Measurements from ENCODE around the gene ABCG4.
"Not testable (repeated sequence)": the region's sequence is repeated elsewhere in the genome, so short reads cannot be mapped to it uniquely, and the experiment has no call there.

The ABCG4 gene

GRCh38 chr11:119149018-119149785 is at the start of gene ABCG4:
Gene ABCG4, plus strand, starts transcription at chr11:119149052. Its CDS starts 914 bp downstream, at chr11:119149966.
- DNase-seq = no peak

GRCh38 chr11:119099711-119100110 is 49.1 kb upstream of the ABCG4 start:
- DNase-seq = no peak

GRCh38 chr11:119100246-119100970 is 48.4 kb upstream of the ABCG4 start:
- no peak for DNase-seq

- DNase-seq = no peak
Observed at GRCh38 chr11:119100994-119101758, 47.7 kb upstream of the ABCG4 start.

GRCh38 chr11:119101759-119102423 is 47.0 kb upstream of the ABCG4 start, which contains the start of gene DPAGT1:
Gene DPAGT1, minus strand, starts transcription at chr11:119101853. Its CDS starts 198 bp downstream, at chr11:119101655.
- DNase-seq = peak; percentile 92

GRCh38 chr11:119103161-119103664 is 45.6 kb upstream of the ABCG4 start:
- not testable (repeated sequence) for DNase-seq

GRCh38 chr11:119103793-119104192 is 45.1 kb upstream of the ABCG4 start:
- peak; percentile 84 for DNase-seq

- DNase-seq = peak; percentile 66
Observed at GRCh38 chr11:119106564-119107537, 42.0 kb upstream of the ABCG4 start, which contains the start of gene C2CD2L. Gene C2CD2L, plus strand, starts transcription at chr11:119107344. Its CDS starts 398 bp downstream, at chr11:119107742.

- no peak for DNase-seq
Observed at GRCh38 chr11:119107538-119108145, 41.2 kb upstream of the ABCG4 start.

- DNase-seq = no peak
Observed at GRCh38 chr11:119108146-119108856, 40.6 kb upstream of the ABCG4 start.

GRCh38 chr11:119108857-119109221 is 40.0 kb upstream of the ABCG4 start:
- no peak for DNase-seq

- no peak for DNase-seq
Observed at GRCh38 chr11:119109843-119110242, 39.0 kb upstream of the ABCG4 start.

GRCh38 chr11:119110439-119110838 is 38.4 kb upstream of the ABCG4 start:
- DNase-seq = no peak

- DNase-seq = no peak
Observed at GRCh38 chr11:119111361-119111925, 37.4 kb upstream of the ABCG4 start.

GRCh38 chr11:119112314-119113020 is 36.4 kb upstream of the ABCG4 start:
- DNase-seq = no peak

- no peak for DNase-seq
Observed at GRCh38 chr11:119113716-119114115, 35.1 kb upstream of the ABCG4 start.

GRCh38 chr11:119114351-119114750 is 34.5 kb upstream of the ABCG4 start:
- no peak for DNase-seq

- DNase-seq = no peak
Observed at GRCh38 chr11:119115484-119116234, 33.2 kb upstream of the ABCG4 start.

Data from NCI-H2227 treated with DMSO at 0.1 percent for 48 hours (cell line).